HCT116 (cell line): ENCODE measurements around the gene UBN1. TPM values are rescaled to one million over a fixed set of nuclear protein-coding genes. Genes with fewer than 3 reads are reported as not detected.

ENCODE experiments used
- ATAC-seq: fragments of 200-7000 bp; cut with Tn5 transposase; 2 replicates; pipeline ENCODE4 v1.9.1; 2020; ENCODE audit warnings: mild to moderate bottlenecking, moderate library complexity
- BruUV-seq: library from RNA; stranded (reverse); fragments of 400-500 nt; replicated peaks from 2 replicates; lab custom pipeline; 2021; lab: Mats Ljungman, UMichigan
- CTCF ChIA-PET: fragments of 300-600 bp; sonication (Branson Sonifier 250); formaldehyde crosslinking; loops from one replicate; lab custom pipeline; 2021; ENCODE audit warnings: antibody characterized with exemption; lab: Charles Lee
- POLR2A ChIA-PET: fragments of 300-600, 350-600 bp; sonication (Branson Sonifier 250); formaldehyde crosslinking; loops from one replicate; lab custom pipeline; 2021; ENCODE audit warnings: antibody characterized with exemption; lab: Charles Lee
- RAD21 ChIA-PET, 2 experiments: fragments of 300-600 bp; sonication (Branson Sonifier 250); formaldehyde crosslinking; loops; one replicate each; lab custom pipeline; 2023; ENCODE audit warnings: low total read pairs in 2 of 2; ENCODE audit not compliant: uncharacterized antibody in 2 of 2, unreplicated experiment in 2 of 2, low non-redundant PET in 1 of 2; lab: Charles Lee
- DNase-seq: peaks from one replicate; pipeline ENCODE4 v3.0.0-alpha.2; 2010; ENCODE audit warnings: low read depth, low spot score
- H2AFZ ChIP-seq: fragments of 200-600 bp; shearing (Covaris generic), sonication (generic); 2 replicates; pipeline ENCODE4 v1.6.1; 2017; ENCODE audit warnings: low read depth, mixed run types, mixed read lengths, antibody characterized with exemption, low read length; ENCODE audit not compliant: poor library complexity, severe bottlenecking
- H3K27ac ChIP-seq: 2 replicates; pipeline ENCODE4 v1.5.1; 2012; ENCODE audit warnings: low read depth, low read length
- H3K27me3 ChIP-seq: fragments of 200-600 bp; sonication (generic); 2 replicates; pipeline ENCODE4 v1.6.1; 2016; ENCODE audit warnings: mixed run types, low read length, mixed read lengths; ENCODE audit not compliant: insufficient read depth
- H3K36me3 ChIP-seq, 2 experiments: fragments of 200-500 bp in 1 of 2; fragments of 200-600 bp in 1 of 2; sonication (Bioruptor generic) in 1 of 2; sonication (generic) in 1 of 2; 2 replicates each; pipeline versions ENCODE4 v1.5.1 to v1.6.1; 2014 to 2016; ENCODE audit warnings: low read length in 2 of 2, inconsistent platforms in 1 of 2, mixed read lengths in 1 of 2, mixed run types in 1 of 2; ENCODE audit not compliant: insufficient read depth in 2 of 2, control insufficient read depth in 1 of 2
- H3K4me1 ChIP-seq, 2 experiments: fragments of 200-600 bp in 1 of 2; sonication (generic) in 1 of 2; 2 replicates each; pipeline versions ENCODE4 v1.5.1 to v1.6.1; 2012 to 2017; ENCODE audit warnings: low read length in 2 of 2, inconsistent platforms in 1 of 2, mild to moderate bottlenecking in 1 of 2, mixed read lengths in 1 of 2, mixed run types in 1 of 2, moderate library complexity in 1 of 2; ENCODE audit not compliant: insufficient read depth in 2 of 2, control insufficient read depth in 1 of 2
- H3K4me2 ChIP-seq: fragments of 200-600 bp; sonication (generic); 2 replicates; pipeline ENCODE4 v1.6.1; 2017; ENCODE audit warnings: mixed run types, low read length, mixed read lengths
- H3K4me3 ChIP-seq, 2 experiments: fragments of 200-600 bp in 1 of 2; sonication (generic) in 1 of 2; replicated peaks in 1 of 2; 2 replicates each; pipeline ENCODE4 v1.5.1; 2011 to 2016; ENCODE audit warnings: low read length in 2 of 2, control low read depth in 1 of 2, low read depth in 1 of 2, mild to moderate bottlenecking in 1 of 2, mixed read lengths in 1 of 2, mixed run types in 1 of 2
- H3K79me2 ChIP-seq: fragments of 200-600 bp; sonication (generic); 2 replicates; pipeline ENCODE4 v1.6.1; 2017; ENCODE audit warnings: mild to moderate bottlenecking, mixed run types, low read length, moderate library complexity, mixed read lengths; ENCODE audit not compliant: insufficient read depth
- H3K9ac ChIP-seq: fragments of 200-600 bp; sonication (generic); 2 replicates; pipeline ENCODE4 v1.6.1; 2016; ENCODE audit warnings: low read length, mixed read lengths
- H3K9me2 ChIP-seq: fragments of 200-600 bp; sonication (generic), shearing (Covaris generic); 2 replicates; pipeline ENCODE4 v1.6.1; 2017; ENCODE audit warnings: mixed run types, mild to moderate bottlenecking, moderate library complexity; ENCODE audit not compliant: insufficient read depth
- H3K9me3 ChIP-seq, 2 experiments: fragments of 200-500 bp in 1 of 2; fragments of 200-600 bp in 1 of 2; sonication (Bioruptor generic) in 1 of 2; sonication (generic) in 1 of 2; 2 replicates each; pipeline ENCODE4 v1.6.1; 2014 to 2017; ENCODE audit warnings: low read length in 2 of 2, mixed read lengths in 2 of 2, inconsistent platforms in 1 of 2, low read depth in 1 of 2, mild to moderate bottlenecking in 1 of 2, mixed run types in 1 of 2, moderate library complexity in 1 of 2; ENCODE audit not compliant: control insufficient read depth in 1 of 2, insufficient read depth in 1 of 2
- H4K20me1 ChIP-seq: fragments of 200-600 bp; sonication (generic), shearing (Covaris generic); 2 replicates; pipeline ENCODE4 v1.6.1; 2017; ENCODE audit warnings: mixed run types, mild to moderate bottlenecking, moderate library complexity; ENCODE audit not compliant: insufficient read depth
- CBX3 ChIP-seq: IDR thresholded peaks from 2 replicates; pipeline ENCODE4 v1.6.1; 2012; ENCODE audit warnings: low read depth
- CTCF ChIP-seq, 3 experiments: fragments of 200-600 bp in 1 of 3; sonication (generic) in 1 of 3; IDR thresholded peaks in 2 of 3; conservative IDR thresholded peaks in 1 of 3; 2 replicates each; pipeline ENCODE4 v1.5.1; 2012 to 2017; ENCODE audit warnings: low read depth in 2 of 3, low read length in 2 of 3, antibody characterized with exemption in 1 of 3, borderline replicate concordance in 1 of 3, control low read depth in 1 of 3, mild to moderate bottlenecking in 1 of 3, mixed read lengths in 1 of 3, mixed run types in 1 of 3, moderate library complexity in 1 of 3; ENCODE audit not compliant: insufficient read depth in 1 of 3
- EZH2phosphoT487 ChIP-seq: fragments of 200-600 bp; IDR thresholded peaks from 2 replicates; pipeline ENCODE4 v1.6.1; 2018; ENCODE audit warnings: antibody characterized with exemption, borderline replicate concordance
- MAX ChIP-seq: IDR thresholded peaks from 2 replicates; pipeline ENCODE4 v1.6.1; 2012
- POLR2A ChIP-seq: IDR thresholded peaks from 2 replicates; pipeline ENCODE4 v1.7.0; 2011; ENCODE audit warnings: borderline replicate concordance; ENCODE audit not compliant: insufficient read depth, insufficient read length; ENCODE audit errors: extremely low read depth
- POLR2AphosphoS5 ChIP-seq: IDR thresholded peaks from 2 replicates; pipeline ENCODE4 v1.6.1; 2011; ENCODE audit warnings: mild to moderate bottlenecking, low read depth, low read length, moderate library complexity
- SIN3A ChIP-seq: IDR thresholded peaks from 2 replicates; pipeline ENCODE4 v1.6.1; 2012; ENCODE audit warnings: low read depth
- SP1 ChIP-seq: IDR thresholded peaks from 2 replicates; pipeline ENCODE4 v1.6.1; 2012; ENCODE audit warnings: low read depth
- SRF ChIP-seq: IDR thresholded peaks from 2 replicates; pipeline ENCODE4 v1.6.1; 2012; ENCODE audit warnings: low read depth
- TCF7L2 ChIP-seq: IDR thresholded peaks from 2 replicates; pipeline ENCODE4 v1.7.0; 2011; ENCODE audit warnings: borderline replicate concordance, inconsistent platforms; ENCODE audit not compliant: insufficient read depth, insufficient read length; ENCODE audit errors: extremely low read depth
- ZBTB33 ChIP-seq: IDR thresholded peaks from 2 replicates; pipeline ENCODE4 v1.6.1; 2011; ENCODE audit warnings: mild to moderate bottlenecking, low read length, moderate library complexity; ENCODE audit not compliant: insufficient replicate concordance; ENCODE audit errors: extremely low read depth
- ZFX ChIP-seq: fragments of 450-650 bp; IDR thresholded peaks from 2 replicates; pipeline ENCODE4 v1.6.1; 2017
- intact Hi-C: fragments of 100-400 bp; cut with micrococcal nuclease; formaldehyde crosslinking; loops from 2 replicates; pipeline ENCODE4 v1.10.0; 2022
- total RNA-seq: library from RNA; stranded (reverse); gene quantifications from one replicate; pipeline ENCODE4 v1.2.1, GENCODE V29; 2021; ENCODE audit not compliant: unreplicated experiment

Gene UBN1
- total RNA-seq, 1 experiment from 2014 or later = 31.9 TPM

GRCh38 chr16:4836727-4837126 lies 10.6 kb upstream of the UBN1 start:
- CTCF ChIA-PET = no interaction called here
- no peak overlapping the region for H2AFZ ChIP-seq
- POLR2A ChIA-PET = no interaction called here
- H3K9me2 ChIP-seq = no peaks in the 10 kb centered on the region
- H3K4me3 ChIP-seq = no peak overlapping the region
- TF ChIP-seq POLR2AphosphoS5 (no peak), CTCF (IDR thresholded peaks at IDR 0.05 in 2 of 3, conservative IDR thresholded peaks at IDR 0.05 in 1 of 3; ENCODE audit: borderline replicate concordance in 1 of 3, insufficient read depth in 1 of 3, low read depth in 2 of 3, low read length in 2 of 3) (no peak)
- no peaks in the 10 kb centered on the region for H3K4me1 ChIP-seq
- ATAC-seq (no peak), DNase-seq (no peak)
- no peaks in the 10 kb centered on the region; the same call in 1 of the 2 replicates for H4K20me1 ChIP-seq
- intact Hi-C loops = no loop called here
- no peak overlapping the region for H3K4me2 ChIP-seq
- H3K79me2 ChIP-seq = peaks cover 41% of the 10 kb centered on the region
- no TSS peak for BruUV-seq
- peaks cover 48 to 51% of the 10 kb centered on the region in 2 experiments for H3K36me3 ChIP-seq
- no peaks in the 10 kb centered on the region for H3K27me3 ChIP-seq
- H3K9me3 ChIP-seq = no peaks in the 10 kb centered on the region
- RAD21 ChIA-PET = no interaction called here
- H3K27ac ChIP-seq = no peak overlapping the region
- H3K9ac ChIP-seq = no peak overlapping the region

GRCh38 chr16:4837733-4838501 lies 9.4 kb upstream of the UBN1 start:
- Histone ChIP-seq H3K4me2 (no peak overlapping the region), H3K27me3 (no peaks in the 10 kb centered on the region), H3K4me1 (no peaks in the 10 kb centered on the region), H4K20me1 (no peaks in the 10 kb centered on the region; the same call in 1 of the 2 replicates), H2AFZ (no peak overlapping the region), H3K27ac (no peak overlapping the region), H3K9ac (no peak overlapping the region), H3K9me2 (no peaks in the 10 kb centered on the region), H3K79me2 (peaks cover 44% of the 10 kb centered on the region), H3K36me3 (peaks cover 43 to 51% of the 10 kb centered on the region in 2 experiments), H3K4me3 (no peak overlapping the region), H3K9me3 (no peaks in the 10 kb centered on the region)
- no TSS peak for BruUV-seq
- DNase-seq (no peak), ATAC-seq (no peak)
- TF ChIP-seq CBX3 (no peak), SRF (no peak), MAX (no peak), SIN3A (no peak), CTCF (IDR thresholded peaks at IDR 0.05 in 2 of 3, conservative IDR thresholded peaks at IDR 0.05 in 1 of 3; ENCODE audit: borderline replicate concordance in 1 of 3, insufficient read depth in 1 of 3, low read depth in 2 of 3, low read length in 2 of 3) (no peak), POLR2A (no peak), ZBTB33 (no peak), SP1 (no peak), EZH2phosphoT487 (no peak), TCF7L2 (no peak), ZFX (no peak)
- CTCF ChIA-PET = no interaction called here
- intact Hi-C loops = no loop called here
- RAD21 ChIA-PET = no interaction called here
- POLR2A ChIA-PET = no interaction called here
